CD4-positive, alpha-beta T cell treated with Interferon alpha-2 for 1 hour (primary cell): ENCODE results near the gene KCNIP3.

ENCODE experiments used
- DNase-seq, 2 donors: peaks; one replicate each; pipeline ENCODE4 v3.0.0-alpha.2; 2020 to 2022

Gene KCNIP3

DNA sequence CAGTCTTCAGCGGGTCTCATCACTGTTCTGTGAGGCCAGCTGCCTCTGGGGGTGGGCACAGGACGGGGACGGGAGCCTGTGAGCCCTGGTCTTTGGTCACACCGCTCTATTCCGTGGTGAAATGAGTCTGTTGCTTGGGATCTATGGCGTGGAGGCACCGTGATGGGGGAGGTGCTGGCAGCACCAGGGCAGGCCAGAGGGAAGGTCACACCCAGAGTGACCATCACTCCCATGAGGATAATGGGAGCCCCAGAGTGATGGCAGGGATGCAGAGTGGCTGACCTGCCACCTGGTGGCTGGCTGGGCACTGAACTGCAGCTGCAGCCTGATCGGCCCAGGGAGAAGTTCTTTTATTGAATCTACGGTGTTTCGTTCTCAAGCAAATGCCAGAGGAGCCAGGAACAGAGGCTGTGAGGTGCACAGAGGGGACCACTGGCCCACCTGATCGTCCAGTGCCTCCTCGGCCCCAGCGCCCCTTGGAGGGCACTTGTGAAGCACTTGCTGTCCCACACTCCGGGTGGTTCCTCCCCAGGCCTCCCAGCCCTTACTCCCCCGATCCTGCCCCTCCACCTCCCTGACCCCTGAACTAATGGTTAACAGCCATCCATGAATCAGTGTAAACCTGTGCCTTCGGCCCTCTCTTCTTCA is 17.9 kb downstream of the KCNIP3 start:
- no peak for DNase-seq

DNA sequence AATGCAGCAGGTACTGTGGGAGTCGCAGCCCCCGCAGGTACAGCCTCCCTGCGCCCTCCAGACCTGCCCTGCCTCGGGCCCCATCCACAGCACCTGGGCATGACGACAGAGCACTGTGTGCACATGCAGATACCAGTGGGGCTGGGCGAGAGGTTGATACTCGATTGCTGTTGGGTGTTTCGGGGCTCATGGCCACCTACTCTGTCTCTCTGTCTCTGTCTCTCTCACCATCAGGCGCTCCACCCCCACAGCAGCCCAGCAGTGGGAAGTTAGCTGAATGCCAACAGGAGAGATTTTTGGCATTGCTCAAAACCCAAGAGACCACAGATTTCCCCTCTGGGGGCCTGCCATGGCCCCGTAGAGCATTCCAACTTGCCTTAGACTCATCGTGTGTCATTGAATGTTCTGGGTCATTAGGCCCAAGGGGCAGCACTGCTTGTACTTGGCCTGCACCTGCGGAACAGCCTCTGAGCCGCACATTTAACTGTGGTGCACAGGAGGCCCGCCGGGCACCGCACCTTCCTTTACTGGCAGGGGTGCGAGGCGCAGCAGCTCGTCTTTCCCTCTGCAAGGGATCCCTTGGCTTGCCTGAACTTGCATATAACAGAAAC is 18.8 kb downstream of the KCNIP3 start:
- DNase-seq, result no peak

DNA sequence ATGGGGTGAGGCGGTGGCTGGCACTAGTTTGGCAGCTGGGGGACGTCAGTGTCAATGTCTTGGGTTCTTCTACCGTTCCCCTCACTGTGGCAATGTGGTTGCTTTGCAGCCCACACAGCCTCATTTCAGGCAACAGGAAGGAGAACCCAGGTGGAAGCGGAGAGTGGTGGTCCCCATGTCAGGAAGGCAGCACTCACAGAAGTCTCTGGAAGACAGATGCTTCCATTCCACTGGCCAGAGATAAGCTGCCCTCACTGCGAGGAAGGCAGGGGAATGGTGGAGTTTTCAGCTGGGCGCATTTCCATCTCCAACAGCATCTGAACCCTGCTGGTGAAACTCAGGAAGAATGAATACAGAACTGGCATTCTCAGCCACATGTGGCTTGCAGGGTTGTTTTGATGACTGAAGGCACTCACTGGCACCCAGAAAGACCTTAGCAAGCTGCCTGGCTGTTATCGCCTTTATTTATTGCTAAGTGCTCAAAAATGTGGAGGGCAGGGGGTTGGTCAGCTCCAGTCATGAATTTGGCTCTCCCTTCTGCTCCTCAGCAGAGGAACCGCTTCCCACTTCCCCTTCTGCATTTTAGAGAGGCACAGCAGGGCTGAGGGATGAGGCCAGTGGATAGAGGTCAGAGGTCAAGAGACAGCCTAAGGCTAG is 19.4 kb downstream of the KCNIP3 start:
- DNase-seq, result no peak

GRCh38 chr2:95317123-95317500 is 20.0 kb downstream of the KCNIP3 start:
- DNase-seq, result no peak

DNA sequence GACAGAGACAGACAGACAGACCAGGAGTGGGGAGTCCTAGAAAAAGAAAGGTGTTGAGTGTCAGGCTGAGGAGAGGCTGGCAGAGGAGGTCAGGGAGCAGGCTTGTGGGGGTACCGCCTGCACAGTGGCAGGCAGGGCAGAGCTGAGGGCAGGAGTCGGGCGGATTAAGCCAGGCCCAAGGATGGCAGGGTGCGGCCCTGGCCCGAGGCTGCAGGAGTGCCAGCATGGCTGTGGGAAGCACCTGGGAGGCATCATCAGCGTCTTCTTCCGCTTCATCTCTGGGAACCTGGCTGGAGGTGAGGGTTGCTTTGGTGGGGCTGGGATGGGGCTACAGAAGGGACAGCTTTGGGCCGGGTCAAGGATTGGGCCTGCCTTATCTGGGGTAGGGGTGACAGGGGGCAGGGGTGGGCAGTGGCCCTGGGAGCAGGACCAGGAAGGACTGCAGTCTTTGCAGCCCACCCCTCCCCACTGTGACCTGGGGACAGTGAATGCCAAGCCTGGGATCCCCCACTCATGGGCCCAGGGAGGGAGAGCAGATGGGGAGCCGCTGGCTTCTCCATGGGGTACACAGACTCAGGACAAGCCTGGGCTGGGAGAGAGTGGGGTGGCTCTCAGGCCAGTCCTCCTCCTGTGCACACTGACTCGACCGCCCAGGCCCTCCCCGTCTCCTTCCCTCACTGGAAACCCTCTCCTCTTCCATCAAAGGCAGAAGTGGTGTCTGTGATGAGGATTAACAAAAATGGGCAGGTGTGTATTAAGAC is 20.7 kb downstream of the KCNIP3 start:
- DNase-seq, result no peak

GRCh38 chr2:95318431-95319220 is 21.5 kb downstream of the KCNIP3 start:
- no peak for DNase-seq

DNA sequence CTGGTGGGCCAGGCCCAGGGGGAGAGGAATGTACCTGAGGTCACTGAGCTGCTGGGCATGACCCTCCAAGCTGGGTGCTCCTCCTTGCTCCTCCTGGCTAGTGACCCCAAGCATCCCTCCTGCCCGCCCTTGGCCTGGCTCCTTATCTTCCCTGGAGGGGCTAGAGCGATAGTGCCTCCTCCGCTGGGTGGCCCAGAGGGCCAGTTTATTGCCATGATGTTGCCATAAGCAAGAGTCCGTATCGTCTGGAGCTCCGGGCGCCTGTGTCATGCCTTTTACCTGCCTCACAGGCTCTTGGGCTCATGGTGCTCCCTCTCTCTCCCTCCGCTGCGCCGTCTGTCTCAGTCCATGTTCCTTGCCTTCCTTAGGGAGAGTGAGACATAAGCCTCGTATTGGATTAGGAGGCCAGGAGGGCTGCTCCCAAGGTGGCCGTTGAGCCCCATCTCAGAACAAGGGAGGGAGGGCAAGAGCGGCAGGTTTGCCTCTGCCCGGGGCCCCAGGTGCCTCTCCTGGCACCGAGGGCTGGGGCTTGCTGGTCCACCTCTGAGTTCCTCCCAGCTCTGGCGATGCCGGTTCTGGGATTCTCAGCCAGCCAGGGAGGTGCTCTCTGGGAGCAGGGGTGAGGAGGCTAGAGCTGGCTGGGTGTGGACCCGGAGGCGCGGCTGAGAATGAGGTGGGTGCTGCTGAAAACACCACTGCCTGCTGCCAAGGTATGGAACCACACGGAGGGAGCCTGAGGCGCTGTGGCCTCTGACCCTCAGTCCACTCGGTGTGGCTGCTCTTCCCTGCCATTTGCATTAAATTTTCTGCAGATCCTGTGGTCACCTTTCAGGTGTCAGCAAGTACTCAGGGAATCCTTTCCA is 22.6 kb downstream of the KCNIP3 start:
- DNase-seq, result no peak

GRCh38 chr2:95320344-95320712 is 23.2 kb downstream of the KCNIP3 start:
- no peak for DNase-seq

DNA sequence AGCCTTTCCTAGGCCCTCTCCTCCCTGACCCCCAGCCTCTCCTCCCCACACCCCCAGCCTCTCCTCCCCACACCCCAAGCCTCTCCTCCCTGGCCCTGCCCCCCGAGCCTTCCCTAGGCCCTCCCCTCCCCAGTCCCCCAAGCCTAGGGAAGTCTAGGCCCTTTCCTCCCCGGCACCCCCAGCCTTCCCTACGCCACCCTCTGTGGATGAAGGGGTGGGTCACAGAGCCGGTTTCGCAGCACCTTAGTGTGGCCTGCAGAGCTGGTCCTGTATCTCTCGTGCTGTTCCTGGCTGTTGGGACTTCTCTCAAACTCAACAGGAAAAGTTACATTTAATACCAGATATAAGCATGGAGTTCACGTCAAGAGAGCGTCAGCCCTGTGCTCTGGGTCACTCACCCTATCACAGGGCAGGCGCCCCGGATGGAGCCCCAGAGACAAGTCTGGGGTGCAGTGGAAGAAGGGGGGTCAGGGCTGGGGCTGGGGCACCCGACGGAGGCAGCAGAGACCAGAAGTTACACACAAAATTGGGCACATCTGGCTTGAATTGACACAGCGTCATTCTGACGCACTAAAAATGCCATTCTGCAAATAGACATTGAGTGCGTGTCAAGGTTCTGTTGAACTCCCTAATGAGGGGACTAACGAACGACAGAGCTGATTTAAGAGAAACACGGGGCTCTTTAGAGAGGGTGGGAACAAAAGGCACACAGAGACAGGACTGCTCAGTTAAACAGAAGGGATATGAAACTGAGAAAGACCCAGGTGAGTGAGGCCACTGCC is 24.0 kb downstream of the KCNIP3 start:
- DNase-seq, result no peak

- no peak for DNase-seq
Observed at GRCh38 chr2:95323347-95324155, 26.4 kb downstream of the KCNIP3 start.

DNA sequence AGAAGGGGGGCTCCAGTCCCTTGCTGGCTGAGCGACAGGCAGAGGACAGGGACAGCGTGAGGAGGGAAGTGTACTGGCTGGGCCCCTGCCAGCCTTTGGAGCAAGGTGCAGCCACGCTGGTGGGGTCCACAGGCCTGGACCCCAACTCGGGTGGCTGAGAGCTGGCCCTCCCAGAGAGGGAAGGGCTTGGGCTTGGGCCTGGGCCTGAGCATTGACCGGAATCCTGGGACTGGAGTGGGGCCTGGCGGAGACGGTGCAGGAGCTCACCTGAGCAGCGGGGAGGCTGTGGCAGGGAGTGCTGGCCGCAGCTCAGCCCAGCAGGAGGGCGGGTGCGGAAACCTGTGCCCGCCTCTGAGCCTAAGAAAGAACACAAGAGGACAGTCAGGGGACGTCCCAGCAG is 27.9 kb downstream of the KCNIP3 start:
- DNase-seq, result no peak

GRCh38 chr2:95325590-95326432 is 28.7 kb downstream of the KCNIP3 start:
- DNase-seq, result no peak

- no peak for DNase-seq
Observed at GRCh38 chr2:95326433-95327140, 29.4 kb downstream of the KCNIP3 start.

DNA sequence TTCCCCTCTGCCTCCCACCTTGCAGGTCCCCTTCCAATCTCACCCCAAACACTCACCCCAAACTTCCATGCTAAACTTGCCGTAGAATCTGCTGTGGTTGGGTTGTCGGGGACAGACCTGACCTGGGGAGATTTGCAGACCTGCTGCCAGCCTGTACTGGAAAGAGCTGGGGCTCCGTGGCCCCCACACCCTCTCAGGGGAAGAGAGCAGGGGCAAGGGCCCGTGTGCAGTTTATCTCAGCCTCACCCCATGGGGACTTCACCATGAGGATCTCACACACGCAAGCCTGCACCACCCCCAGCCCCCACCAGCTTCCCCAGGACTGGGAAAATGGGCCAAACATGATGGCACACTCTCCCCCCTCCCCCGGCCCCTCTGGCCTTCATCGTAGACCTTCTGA is 30.7 kb downstream of the KCNIP3 start:
- DNase-seq, result no peak

DNA sequence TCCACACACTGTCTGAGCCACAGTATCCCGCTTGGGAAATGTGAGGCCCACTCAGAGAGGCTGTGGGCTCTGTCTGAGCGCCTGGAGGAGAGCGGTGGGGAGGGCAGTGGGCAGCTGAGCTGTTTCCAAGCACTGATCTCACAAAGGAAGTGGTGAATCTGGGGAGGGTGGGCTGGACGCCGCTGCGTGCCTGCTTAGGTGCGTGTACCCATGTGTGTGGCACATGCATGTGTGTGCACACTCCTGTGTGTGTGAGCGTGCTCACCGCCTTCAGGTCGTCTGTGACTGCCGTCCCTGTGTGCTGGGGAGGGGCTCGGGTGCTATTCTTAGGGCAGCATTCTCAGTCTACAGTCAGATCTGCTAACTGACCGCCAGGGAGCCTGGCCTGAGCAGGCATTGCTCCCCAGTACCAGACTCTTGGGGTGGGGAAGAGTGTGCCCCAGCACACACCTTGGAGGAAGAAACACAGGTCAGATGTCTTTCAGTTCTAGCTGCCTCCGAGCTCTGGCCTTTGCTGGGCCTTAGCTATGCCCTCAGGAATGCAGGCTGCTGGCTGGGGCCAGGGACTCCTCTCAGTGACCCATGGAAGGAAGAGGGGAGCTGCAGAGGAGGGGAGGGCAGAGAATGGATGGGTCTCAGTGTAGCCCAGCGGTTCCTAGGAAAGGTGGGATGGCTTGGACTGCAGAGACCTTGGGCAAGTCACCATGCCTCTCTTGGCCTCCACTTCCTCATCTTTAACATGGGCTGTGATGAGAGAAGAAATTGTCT is 31.4 kb downstream of the KCNIP3 start:
- DNase-seq, result no peak

DNA sequence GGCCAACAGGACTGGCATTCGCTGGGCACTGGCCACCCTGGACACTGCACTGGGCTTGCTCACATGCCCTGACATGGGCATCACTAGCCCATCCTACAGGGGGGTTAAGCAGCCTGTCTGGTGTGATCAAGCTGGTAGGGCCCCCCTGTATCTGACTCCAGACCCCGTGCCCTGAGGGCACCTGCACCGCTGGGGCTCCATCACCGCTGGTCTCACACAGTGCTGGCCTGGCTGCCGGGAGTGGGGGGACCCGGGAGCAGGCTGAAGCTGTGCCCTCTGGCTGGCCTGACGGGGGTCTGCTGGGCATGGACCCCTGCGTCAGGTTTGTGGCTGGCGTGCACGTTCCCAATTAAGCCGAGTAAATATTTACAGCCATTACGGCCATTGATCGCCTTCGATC is 32.3 kb downstream of the KCNIP3 start:
- DNase-seq, result no peak

DNA sequence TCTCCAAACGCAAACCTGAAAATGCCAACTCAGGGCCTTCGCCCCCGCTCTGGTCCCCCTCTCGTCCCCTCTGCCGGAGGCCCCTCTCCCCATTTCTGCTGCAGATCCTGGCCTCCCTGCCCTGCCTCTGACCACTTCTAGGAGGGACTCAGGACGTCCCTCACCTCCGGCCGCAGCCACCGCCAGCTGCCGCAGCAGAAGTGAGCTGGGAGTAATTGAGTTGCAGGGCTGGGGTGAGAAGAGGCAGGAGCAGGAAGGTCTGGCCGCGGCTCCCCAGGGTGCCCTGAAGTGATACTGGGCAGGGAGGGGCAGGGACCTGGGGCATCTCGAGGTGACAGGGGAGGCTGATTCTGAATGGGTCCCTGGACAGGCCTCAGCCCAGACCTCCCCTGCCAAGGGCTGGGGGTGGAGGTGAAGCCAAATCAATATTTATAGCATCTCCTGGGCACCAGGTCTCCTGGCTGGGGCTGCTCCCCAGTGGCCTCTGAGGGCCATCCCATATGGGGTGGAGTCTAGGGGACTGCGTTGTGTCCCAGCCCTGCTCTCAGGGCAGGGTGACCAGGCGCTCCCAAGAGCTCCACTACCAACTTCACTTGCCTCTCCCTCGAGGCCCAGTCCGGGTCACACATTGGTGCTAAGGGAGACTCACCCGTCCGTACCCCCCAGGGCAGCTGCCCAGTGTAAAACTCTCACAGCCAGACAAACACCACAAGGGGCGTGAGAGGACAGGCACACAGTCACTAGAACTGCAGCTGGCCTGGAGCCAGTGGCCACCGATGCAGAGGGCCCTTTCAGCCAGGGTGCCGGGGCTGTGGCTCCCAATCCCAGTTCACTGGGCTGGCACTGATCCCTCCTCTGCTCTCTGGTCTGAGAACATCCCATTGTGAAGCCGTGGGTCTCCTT is 33.0 kb downstream of the KCNIP3 start:
- DNase-seq, result no peak
